Smooth muscle cell of the brain vasculature (primary cell): ENCODE measurements around the gene LRRC4C.
"Not testable (repeated sequence)": the region's sequence is repeated elsewhere in the genome, so short reads cannot be mapped to it uniquely, and the experiment has no call there.

ENCODE experiments used
- DNase-seq: peaks from one replicate; pipeline ENCODE4 v3.0.0-alpha.2; 2012; ENCODE audit warnings: low read depth, low spot score

Gene LRRC4C

GRCh38 chr11:40879911-40880310, 579.5 kb downstream of the LRRC4C start:
- DNase-seq = no peak

DNA sequence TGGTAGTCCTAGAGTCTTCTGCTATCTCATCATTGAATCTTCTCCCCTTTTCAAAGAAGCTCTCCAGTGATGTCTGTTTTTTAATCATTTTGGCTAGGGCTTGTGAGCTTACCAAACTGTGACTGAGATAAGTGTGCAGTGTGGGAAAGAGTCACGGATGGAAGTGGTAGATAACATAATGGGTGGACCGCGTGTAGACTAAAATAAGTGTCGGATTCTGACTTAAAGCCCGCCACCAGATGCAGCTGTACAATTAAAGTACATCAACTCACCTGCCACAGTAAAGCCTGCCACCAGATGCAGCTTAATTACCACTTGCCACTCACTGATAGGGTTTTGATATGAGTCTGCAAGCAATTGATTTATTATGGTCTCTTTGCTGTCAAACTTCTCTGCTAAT, 581.5 kb downstream of the LRRC4C start:
- DNase-seq = no peak

- DNase-seq = no peak
These were observed 582.2 kb downstream of the LRRC4C start for GRCh38 chr11:40877256-40877655.

GRCh38 chr11:40867991-40868632, 591.3 kb downstream of the LRRC4C start:
- DNase-seq = no peak

GRCh38 chr11:40857754-40858153, 601.7 kb downstream of the LRRC4C start:
- DNase-seq = not testable (repeated sequence)

DNA sequence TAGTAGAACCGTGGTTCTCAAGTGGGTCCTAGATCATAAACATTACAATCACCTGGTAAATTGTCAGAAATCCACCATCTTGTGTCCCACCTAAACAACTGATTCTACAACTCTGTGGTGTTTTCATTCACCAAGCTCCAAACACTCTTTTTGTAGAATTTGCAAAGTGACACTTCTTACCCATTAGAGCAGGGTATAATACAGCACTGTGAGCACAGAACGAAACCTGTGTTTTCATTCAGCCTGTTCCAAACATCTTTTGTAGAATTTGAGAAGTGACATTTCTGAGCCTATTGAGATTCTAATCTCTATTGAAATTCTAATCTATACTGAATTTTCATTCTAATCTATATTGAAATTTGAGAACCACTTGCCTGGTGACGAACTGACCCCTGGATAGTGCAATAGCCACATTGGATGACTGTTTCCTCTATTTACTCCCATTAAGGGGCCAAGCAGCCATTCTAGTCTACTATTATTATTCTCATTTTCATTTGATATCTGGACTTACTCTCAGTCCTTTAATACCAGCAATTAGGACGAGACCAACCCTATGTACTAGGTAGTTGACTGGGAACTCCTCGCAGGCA, 616.6 kb downstream of the LRRC4C start:
- DNase-seq = no peak

GRCh38 chr11:40841231-40841630, 618.2 kb downstream of the LRRC4C start:
- DNase-seq = no peak

- no peak for DNase-seq
These were observed 621.2 kb downstream of the LRRC4C start for GRCh38 chr11:40838181-40838683.

- DNase-seq = no peak
These were observed 632.3 kb downstream of the LRRC4C start for GRCh38 chr11:40827116-40827515.

- no peak for DNase-seq
These were observed 632.9 kb downstream of the LRRC4C start for GRCh38 chr11:40826601-40827000.

DNA sequence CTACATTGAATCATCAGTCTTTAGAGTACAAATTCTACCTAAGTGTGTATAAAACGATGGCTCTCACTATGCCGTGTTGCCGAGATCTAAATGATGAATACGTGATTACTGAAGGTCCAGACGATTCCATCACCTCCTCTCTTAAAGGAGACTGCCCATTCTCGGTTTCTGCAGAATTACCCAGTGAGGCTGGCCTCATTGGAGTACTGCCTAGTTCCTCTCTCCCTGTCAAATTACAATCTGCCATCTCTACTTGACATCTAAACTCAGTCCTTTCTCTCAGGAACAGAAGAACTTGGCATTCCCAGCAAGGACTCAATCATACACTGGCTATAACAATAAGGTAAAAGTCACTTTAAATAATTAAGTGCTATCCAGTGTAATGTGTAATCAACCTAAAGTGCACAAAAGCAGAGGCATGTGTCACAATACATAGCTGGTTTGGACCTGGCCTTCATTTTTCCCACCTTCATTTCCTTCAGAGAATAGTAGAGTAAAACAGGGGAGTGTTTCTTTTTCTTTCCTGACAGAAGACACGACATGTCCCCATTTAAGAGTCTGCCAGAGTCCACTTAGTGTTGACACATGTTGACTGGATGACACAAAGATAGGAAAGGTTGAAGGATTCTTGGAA, 634.1 kb downstream of the LRRC4C start:
- no peak for DNase-seq

GRCh38 chr11:40819230-40819629, 640.2 kb downstream of the LRRC4C start:
- DNase-seq = no peak

GRCh38 chr11:40816976-40817375, 642.5 kb downstream of the LRRC4C start:
- no peak for DNase-seq

DNA sequence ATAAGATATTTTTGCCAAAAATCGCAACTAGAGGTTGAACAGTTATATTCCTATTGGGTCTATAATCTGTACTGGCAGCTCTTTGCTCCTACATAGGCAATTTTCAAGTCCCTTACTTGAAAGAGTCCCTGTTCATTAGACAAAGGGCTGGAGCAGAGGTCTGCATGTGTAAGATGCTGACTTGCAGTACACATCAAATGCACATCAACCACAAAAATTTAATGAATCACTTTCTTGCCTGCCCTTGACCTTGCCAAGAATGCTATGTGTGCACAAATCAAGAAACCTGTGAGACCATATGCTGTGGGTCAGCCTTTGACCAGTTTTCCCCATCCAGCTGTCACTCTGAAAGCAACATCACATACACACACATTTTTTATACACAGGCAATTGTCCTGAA, 661.5 kb downstream of the LRRC4C start:
- DNase-seq = no peak

DNA sequence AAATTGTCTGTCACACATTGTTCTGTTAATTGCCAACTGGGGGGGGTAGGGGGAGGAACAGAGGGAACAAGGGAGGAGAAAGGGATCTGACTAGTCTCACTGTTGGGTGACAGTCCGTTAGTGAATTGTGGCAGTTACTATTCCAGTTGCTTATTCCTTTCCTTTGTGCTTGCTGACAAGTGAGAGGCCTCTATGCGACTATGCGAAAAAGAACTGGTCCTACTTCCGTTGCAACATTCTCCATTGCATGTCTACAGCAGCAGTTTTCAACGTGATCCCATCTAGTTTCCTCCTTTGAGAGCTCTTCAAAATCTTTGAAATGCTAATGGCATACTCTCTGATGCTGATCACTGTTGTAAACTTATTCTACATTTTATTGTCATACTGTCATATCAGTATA, 672.2 kb downstream of the LRRC4C start:
- no peak for DNase-seq

- DNase-seq = no peak
These were observed 696.4 kb downstream of the LRRC4C start for GRCh38 chr11:40763046-40763445.

DNA sequence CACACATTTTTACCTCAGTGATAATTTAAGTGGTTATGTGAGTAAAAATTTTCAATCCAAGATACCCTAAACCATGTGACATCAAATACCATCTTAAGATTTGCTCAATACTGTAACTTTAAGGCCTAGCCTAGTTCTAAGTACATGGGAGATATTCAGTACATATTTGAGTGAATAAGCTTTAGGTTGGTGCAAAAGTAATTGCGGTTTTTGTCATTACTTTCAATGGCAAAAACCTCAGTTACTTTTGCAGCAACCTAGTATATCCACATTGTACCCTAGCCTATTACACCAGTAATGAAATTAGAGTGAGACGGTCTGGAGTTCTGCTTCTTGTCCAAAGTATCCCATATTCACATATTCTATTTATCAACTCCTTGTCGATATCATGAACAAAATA, 700.1 kb downstream of the LRRC4C start:
- no peak for DNase-seq

GRCh38 chr11:40754297-40754696, 705.2 kb downstream of the LRRC4C start:
- DNase-seq = no peak

- DNase-seq = no peak
These were observed 713.2 kb downstream of the LRRC4C start for GRCh38 chr11:40746282-40746681.

- DNase-seq = no peak
These were observed 727.3 kb downstream of the LRRC4C start for GRCh38 chr11:40732132-40732531.

GRCh38 chr11:40722179-40722795, 737.2 kb downstream of the LRRC4C start:
- DNase-seq = no peak

DNA sequence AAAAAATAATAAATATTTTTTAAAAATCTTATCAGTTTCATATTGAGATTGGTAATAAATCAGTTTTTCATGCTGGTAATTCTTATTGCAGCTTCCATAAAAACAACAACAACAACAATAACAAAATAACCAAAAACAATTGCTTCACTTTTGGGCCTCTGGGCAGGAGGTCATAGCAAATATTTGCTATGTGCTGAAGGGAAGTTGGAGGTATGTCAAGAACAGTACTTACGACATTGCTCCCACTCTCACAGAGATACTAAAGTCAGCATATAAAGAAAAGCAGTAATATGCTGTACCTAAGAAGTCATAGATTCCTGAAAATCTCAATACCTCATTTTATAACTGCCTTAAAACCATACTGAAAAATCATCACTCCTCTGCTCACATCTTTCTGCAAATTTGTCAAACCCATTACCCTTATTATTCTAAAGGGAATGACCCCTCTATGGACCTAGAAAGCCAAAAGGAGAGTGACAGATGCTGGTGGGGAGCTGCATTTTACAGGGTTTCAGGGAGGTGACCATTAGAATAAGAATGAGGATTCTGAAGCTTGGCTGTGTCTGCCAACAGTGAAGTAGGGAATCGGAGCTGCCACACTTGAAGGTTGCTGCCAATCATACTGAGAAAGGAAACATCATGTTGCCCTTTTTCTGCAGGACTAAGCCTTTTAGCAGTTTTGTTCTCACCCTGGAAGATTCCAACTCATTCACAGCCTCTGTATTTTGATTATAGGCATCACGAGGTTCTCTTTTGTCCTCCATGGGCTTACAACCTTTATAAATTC, 742.9 kb downstream of the LRRC4C start:
- DNase-seq = no peak
